Tibial nerve (tissue), 4 donors: ENCODE data around the gene PSMB8. TPM values are rescaled to one million over a fixed set of nuclear protein-coding genes. Genes with fewer than 3 reads are reported as not detected.

Experiments used
- DNase-seq, 2 donors: peaks; one replicate each; pipeline ENCODE4 v3.0.0-alpha.2; 2019; ENCODE audit warnings: low spot score in 2 of 2
- H3K27ac ChIP-seq, 4 donors: fragments of 200-600 bp; sonication (generic) in 3 of 4; one replicate each; pipeline ENCODE4 v1.5.1; 2017 to 2019; ENCODE audit warnings: mild to moderate bottlenecking in 1 of 4
- H3K27me3 ChIP-seq, 2 donors: fragments of 200-600 bp; sonication (generic) in 1 of 2; one replicate each; pipeline versions ENCODE4 v1.5.1 to v1.6.0; 2017 to 2019
- H3K36me3 ChIP-seq, 3 donors: fragments of 200-600 bp; sonication (generic); one replicate each; pipeline ENCODE4 v1.5.1; 2018 to 2019
- H3K4me1 ChIP-seq, 4 donors: fragments of 200-600 bp; sonication (generic) in 3 of 4; one replicate each; pipeline ENCODE4 v1.5.1; 2017 to 2019
- H3K4me3 ChIP-seq, 4 donors: fragments of 200-600 bp; sonication (generic) in 3 of 4; one replicate each; pipeline ENCODE4 v1.5.1; 2017 to 2019; ENCODE audit warnings: mild to moderate bottlenecking in 1 of 4, moderate library complexity in 1 of 4
- H3K9me3 ChIP-seq, 4 donors: fragments of 200-600 bp; sonication (generic) in 3 of 4; one replicate each; pipeline ENCODE4 v1.5.1; 2017 to 2019
- EP300 ChIP-seq, 2 donors: sonication (generic); formaldehyde crosslinking; IDR thresholded peaks; one replicate each; pipeline ENCODE4 v1.6.1; 2017; ENCODE audit warnings: antibody characterized with exemption in 2 of 2, mild to moderate bottlenecking in 1 of 2
- POLR2A ChIP-seq, 2 donors: fragments of 450-650 bp; IDR thresholded peaks; one replicate each; pipeline ENCODE4 v1.6.1; 2017; ENCODE audit warnings: antibody characterized with exemption in 2 of 2, mild to moderate bottlenecking in 2 of 2, moderate library complexity in 2 of 2
- WGBS, 2 donors: methylation state at CpG; one replicate each; pipeline ENCODE4 v1.1.5; 2018; 5-methylcytosine and 5-hydroxymethylcytosine counted together
- total RNA-seq, 4 donors: library from RNA; depleted of rRNA; stranded (reverse); fragments of >200 nt; gene quantifications; one replicate each; pipeline ENCODE4 v1.1.0, GENCODE V29; 2016
- TF ChIP-seq, protein P1 (sequence below), 5 experiments: fragments of 200-600 bp in 3 of 5; fragments of 450-650 bp in 2 of 5; sonication (generic) in 3 of 5; IDR thresholded peaks; one replicate each; pipeline ENCODE4 v1.5.1; 2016 to 2019; ENCODE audit warnings: antibody characterized with exemption in 5 of 5, mild to moderate bottlenecking in 3 of 5, moderate library complexity in 2 of 5

The PSMB8 gene
- total RNA-seq: 10 to 100 TPM; 16.3 to 39.0 (median 28.4) TPM

DNA sequence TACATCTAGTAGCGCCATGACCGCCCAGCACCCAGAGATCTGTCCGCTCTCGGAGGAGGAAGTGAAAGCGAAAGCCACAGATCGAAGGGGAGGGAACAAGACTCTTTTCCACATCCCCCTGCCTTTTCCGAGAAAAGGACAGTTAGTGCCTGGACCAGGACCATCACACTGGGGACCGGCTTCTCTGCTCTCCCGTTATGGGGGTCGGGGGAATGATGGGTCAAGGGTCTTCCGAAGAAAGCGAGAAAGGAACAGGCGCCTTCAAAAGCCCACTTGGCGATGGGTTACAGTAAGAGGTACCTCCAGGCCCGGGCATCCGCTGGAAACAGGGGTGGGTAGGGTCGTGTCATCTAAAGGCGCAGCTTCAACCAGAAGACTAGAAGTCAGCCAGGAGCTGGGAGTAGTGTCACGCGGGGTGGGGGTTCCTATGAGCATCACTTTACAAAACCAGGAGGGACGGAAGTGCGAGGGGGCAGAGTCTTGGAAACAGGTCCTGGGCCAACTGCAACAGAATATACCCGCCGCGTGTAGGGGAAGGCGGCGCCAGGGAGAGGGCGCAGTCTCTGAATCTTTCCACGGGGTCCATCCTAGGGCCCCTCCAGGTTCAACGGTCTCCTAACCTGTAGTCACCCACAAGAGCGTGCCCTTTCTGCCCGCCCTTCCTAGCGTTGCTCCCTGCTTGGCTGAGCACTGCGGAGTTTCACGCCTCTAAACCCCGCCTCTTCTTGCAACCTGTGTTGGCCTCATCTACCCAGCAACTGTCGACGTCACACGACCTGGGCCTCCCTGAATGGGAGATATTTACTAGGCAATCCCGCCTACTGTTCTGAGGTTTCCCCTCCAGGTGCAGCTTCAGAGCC, at the start of gene PSMB8:
Gene PSMB8, minus strand, starts transcription at position 69 of the 860 bp plus-strand sequence. Its CDS starts 51 bp downstream, at position 18.
- Histone ChIP-seq H3K4me1 (peaks cover 0 to 38% (median 16%) of the 10 kb centered on the region in 4 donors), H3K27ac (peak within 1 kb of the TSS; percentile 92 to 99 (median 96)), H3K36me3 (peaks cover 0 to 66% (median 21%) of the 10 kb centered on the region in 3 donors), H3K4me3 (peak within 1 kb of the TSS; percentile 56 to 94 (median 76)), H3K27me3 (no peaks in the 10 kb centered on the region), H3K9me3 (no peaks in the 10 kb centered on the region)
- 0% methylated on average over 34 to 40 of the region's 40 CpGs for WGBS, 2 donors
- peak; percentile 93 to 95 for TF ChIP-seq POLR2A (IDR thresholded peaks at IDR 0.05)
- TF ChIP-seq, protein P1, sequence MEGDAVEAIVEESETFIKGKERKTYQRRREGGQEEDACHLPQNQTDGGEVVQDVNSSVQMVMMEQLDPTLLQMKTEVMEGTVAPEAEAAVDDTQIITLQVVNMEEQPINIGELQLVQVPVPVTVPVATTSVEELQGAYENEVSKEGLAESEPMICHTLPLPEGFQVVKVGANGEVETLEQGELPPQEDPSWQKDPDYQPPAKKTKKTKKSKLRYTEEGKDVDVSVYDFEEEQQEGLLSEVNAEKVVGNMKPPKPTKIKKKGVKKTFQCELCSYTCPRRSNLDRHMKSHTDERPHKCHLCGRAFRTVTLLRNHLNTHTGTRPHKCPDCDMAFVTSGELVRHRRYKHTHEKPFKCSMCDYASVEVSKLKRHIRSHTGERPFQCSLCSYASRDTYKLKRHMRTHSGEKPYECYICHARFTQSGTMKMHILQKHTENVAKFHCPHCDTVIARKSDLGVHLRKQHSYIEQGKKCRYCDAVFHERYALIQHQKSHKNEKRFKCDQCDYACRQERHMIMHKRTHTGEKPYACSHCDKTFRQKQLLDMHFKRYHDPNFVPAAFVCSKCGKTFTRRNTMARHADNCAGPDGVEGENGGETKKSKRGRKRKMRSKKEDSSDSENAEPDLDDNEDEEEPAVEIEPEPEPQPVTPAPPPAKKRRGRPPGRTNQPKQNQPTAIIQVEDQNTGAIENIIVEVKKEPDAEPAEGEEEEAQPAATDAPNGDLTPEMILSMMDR (IDR thresholded peaks at IDR 0.05): peak in 4 of 5 experiments; percentile 26 to 66 (median 46)
- TF ChIP-seq EP300 (IDR thresholded peaks at IDR 0.05): peak in 1 of 2 donors; percentile 98
- DNase-seq: peak; percentile 96 to 99

DNA sequence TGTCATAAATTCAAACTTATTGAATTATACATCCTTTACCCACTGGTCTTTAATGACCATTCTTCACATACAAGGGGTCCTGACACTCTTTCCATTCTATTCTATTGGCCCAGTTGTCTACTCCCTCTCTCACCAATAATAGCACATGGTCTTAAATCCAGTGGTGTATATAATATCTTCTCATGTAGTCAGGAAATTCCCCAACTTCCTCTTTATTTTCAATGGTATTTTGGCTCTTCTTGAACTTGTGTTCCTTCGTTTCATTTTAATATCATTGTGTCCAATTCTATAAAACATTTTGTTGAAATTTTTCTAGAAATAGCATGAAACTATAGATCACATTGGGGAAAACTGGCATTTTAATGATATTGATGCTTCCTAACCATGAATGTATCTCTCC, 47.0 kb upstream of the PSMB8 start:
- TF ChIP-seq, protein P1 (IDR thresholded peaks at IDR 0.05): no peak
- no peak for TF ChIP-seq EP300 (IDR thresholded peaks at IDR 0.05)
- no peak for TF ChIP-seq POLR2A (IDR thresholded peaks at IDR 0.05)
- H3K4me3 ChIP-seq: no peak overlapping the region
- 47 to 49% methylated on average over 1 of the region's 1 CpG for WGBS, 2 donors
- H3K9me3 ChIP-seq: no peaks in the 10 kb centered on the region
- H3K27me3 ChIP-seq: no peaks in the 10 kb centered on the region
- peaks cover 3 to 36% (median 21%) of the 10 kb centered on the region in 4 donors for H3K4me1 ChIP-seq
- no peak for DNase-seq
- no peaks in the 10 kb centered on the region for H3K36me3 ChIP-seq
- H3K27ac ChIP-seq: no peak overlapping the region

DNA sequence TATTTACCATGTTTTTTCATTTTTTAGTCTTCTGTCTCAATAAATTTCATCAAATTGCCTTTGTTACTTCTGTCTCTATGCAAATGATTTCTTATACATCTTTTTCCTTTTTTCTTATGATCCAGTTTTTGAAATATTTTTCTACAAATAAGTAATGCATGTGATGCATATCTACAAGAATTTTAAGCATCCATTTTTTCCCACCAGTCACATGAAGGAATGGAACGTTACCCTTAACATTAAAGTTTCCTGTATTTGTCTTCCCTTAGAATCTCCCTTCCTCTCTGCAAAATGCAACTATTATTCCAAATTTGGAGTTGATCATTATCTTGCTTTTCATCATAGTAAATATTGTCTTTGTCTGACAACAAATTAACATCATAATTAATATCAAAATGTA, 45.7 kb upstream of the PSMB8 start:
- Histone ChIP-seq H3K36me3 (no peaks in the 10 kb centered on the region), H3K27ac (no peak overlapping the region), H3K27me3 (no peaks in the 10 kb centered on the region), H3K9me3 (no peaks in the 10 kb centered on the region), H3K4me3 (no peak overlapping the region), H3K4me1 (peaks cover 0 to 30% (median 14%) of the 10 kb centered on the region in 4 donors)
- no peak for DNase-seq
- TF ChIP-seq POLR2A (IDR thresholded peaks at IDR 0.05) (no peak), EP300 (IDR thresholded peaks at IDR 0.05) (no peak)
- TF ChIP-seq, protein P1 (IDR thresholded peaks at IDR 0.05): no peak
- 26 to 38% methylated on average over 1 of the region's 1 CpG for WGBS, 2 donors

DNA sequence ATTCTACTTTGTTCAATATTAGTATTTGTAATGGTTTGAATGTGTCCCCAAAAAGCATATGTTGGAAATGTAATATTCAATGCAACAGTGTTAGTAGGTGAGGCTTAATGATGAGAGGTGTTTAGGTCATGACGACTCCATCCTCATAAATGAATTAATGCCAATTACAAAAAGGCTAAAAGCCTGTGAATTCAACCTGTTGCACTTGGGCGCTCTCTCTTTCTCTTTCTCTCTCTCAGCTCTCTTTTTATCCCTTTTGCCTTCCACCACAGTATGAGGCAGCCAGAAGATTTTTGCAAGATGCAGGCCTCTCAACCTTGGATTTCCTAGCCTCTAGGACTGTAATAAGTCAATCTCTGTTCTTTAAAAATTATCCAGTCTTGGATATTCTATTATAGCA, 44.7 kb upstream of the PSMB8 start:
- Histone ChIP-seq H3K27ac (no peak overlapping the region), H3K27me3 (no peaks in the 10 kb centered on the region), H3K9me3 (no peaks in the 10 kb centered on the region), H3K36me3 (no peaks in the 10 kb centered on the region), H3K4me1 (peaks cover 0 to 35% (median 14%) of the 10 kb centered on the region in 4 donors), H3K4me3 (no peak overlapping the region)
- TF ChIP-seq EP300 (IDR thresholded peaks at IDR 0.05) (no peak), POLR2A (IDR thresholded peaks at IDR 0.05) (no peak)
- TF ChIP-seq, protein P1 (IDR thresholded peaks at IDR 0.05): no peak
- no peak for DNase-seq
- WGBS, 2 donors: 76% methylated on average over 2 of the region's 2 CpGs

DNA sequence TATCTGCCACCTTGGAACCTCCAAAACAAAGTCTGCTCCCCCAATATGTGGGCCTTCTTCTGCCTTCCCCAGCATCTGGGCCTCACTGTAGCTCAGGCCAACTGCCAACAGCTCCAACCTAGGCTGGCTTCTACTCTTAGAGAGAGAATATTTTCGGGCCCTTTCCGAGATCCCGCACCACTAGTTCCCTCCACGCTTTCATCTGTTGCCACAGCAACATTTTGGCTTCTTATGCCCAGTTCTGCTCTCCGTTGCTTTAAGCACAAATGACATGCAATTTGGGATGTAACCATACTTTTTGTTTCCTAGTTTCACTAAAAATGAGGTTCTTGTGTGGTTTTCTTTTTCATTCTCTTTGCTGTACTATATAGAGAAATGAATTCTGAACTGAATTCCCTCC, 43.8 kb upstream of the PSMB8 start:
- H3K27ac ChIP-seq: peak overlapping the region in 2 of 4 donors; percentile 12 to 78
- 56 to 58% methylated on average over 5 of the region's 5 CpGs for whole genome bisulfite sequencing, 2 donors

More for the DNA sequence above, 43.8 kb upstream of the PSMB8 start:
- no peak for TF ChIP-seq POLR2A (IDR thresholded peaks at IDR 0.05)
- no peak for TF ChIP-seq EP300 (IDR thresholded peaks at IDR 0.05)
- TF ChIP-seq, protein P1 (IDR thresholded peaks at IDR 0.05): no peak
- Histone ChIP-seq H3K4me3 (no peak overlapping the region), H3K27me3 (no peaks in the 10 kb centered on the region), H3K9me3 (no peaks in the 10 kb centered on the region), H3K36me3 (no peaks in the 10 kb centered on the region), H3K4me1 (peaks cover 0 to 33% (median 10%) of the 10 kb centered on the region in 4 donors)
- no peak for DNase-seq
